GM23248 (cell line): ENCODE data around the gene DPP10. TPM values are rescaled to one million over a fixed set of nuclear protein-coding genes. Genes with fewer than 3 reads are reported as not detected.

ENCODE experiments used
- DNase-seq: peaks from one replicate; pipeline ENCODE4 v3.0.0-alpha.2; 2015
- H2AFZ ChIP-seq: fragments of 200-600 bp; sonication (generic); 2 replicates; pipeline ENCODE4 v1.6.1; 2016; ENCODE audit warnings: antibody characterized with exemption
- H3F3A ChIP-seq: fragments of 200-600 bp; sonication (generic); 2 replicates; pipeline ENCODE4 v1.6.1; 2016; ENCODE audit warnings: mild to moderate bottlenecking, antibody characterized with exemption, mixed run types; ENCODE audit not compliant: insufficient read depth
- H3K27ac ChIP-seq: fragments of 200-600 bp; sonication (generic); 2 replicates; pipeline ENCODE4 v1.5.1; 2016; ENCODE audit warnings: mild to moderate bottlenecking
- H3K27me3 ChIP-seq: fragments of 200-600 bp; sonication (generic); replicated peaks from 2 replicates; pipeline ENCODE4 v1.6.1; 2016; ENCODE audit warnings: mild to moderate bottlenecking; ENCODE audit not compliant: insufficient read depth
- H3K36me3 ChIP-seq: fragments of 200-600 bp; sonication (generic); 2 replicates; pipeline ENCODE4 v1.6.1; 2016; ENCODE audit warnings: low read depth, mild to moderate bottlenecking
- H3K4me1 ChIP-seq: fragments of 200-600 bp; sonication (generic); 2 replicates; pipeline ENCODE4 v1.6.1; 2016; ENCODE audit warnings: mild to moderate bottlenecking; ENCODE audit not compliant: insufficient read depth
- H3K4me2 ChIP-seq: fragments of 200-600 bp; sonication (generic); one replicate; pipeline ENCODE4 v1.6.1; 2016; ENCODE audit warnings: mild to moderate bottlenecking; ENCODE audit not compliant: unreplicated experiment
- H3K4me3 ChIP-seq: fragments of 200-600 bp; sonication (generic); 2 replicates; pipeline ENCODE4 v1.5.1; 2016; ENCODE audit warnings: mild to moderate bottlenecking
- H3K79me2 ChIP-seq: fragments of 200-600 bp; sonication (generic); 2 replicates; pipeline ENCODE4 v1.6.1; 2016; ENCODE audit warnings: mild to moderate bottlenecking; ENCODE audit not compliant: insufficient read depth
- H3K9ac ChIP-seq: fragments of 200-600 bp; sonication (generic); 2 replicates; pipeline ENCODE4 v1.6.1; 2016; ENCODE audit warnings: mild to moderate bottlenecking
- H3K9me2 ChIP-seq: fragments of 200-600 bp; sonication (generic); 2 replicates; pipeline ENCODE4 v1.6.1; 2016; ENCODE audit warnings: mixed run types, mild to moderate bottlenecking, moderate library complexity; ENCODE audit not compliant: insufficient read depth
- H3K9me3 ChIP-seq: fragments of 200-600 bp; sonication (generic); one replicate; pipeline ENCODE4 v1.6.1; 2017; ENCODE audit warnings: low read depth
- H4K20me1 ChIP-seq: fragments of 200-600 bp; sonication (generic); 2 replicates; pipeline ENCODE4 v1.6.0; 2016; ENCODE audit not compliant: insufficient read depth
- EZH2 ChIP-seq: fragments of 200-600 bp; sonication (generic); IDR thresholded peaks from 2 replicates; pipeline ENCODE4 v1.6.1; 2018; ENCODE audit warnings: antibody characterized with exemption, mild to moderate bottlenecking; ENCODE audit not compliant: insufficient read depth, poor library complexity, severe bottlenecking
- EZH2phosphoT487 ChIP-seq: fragments of 200-600 bp; sonication (generic); IDR thresholded peaks from 2 replicates; pipeline ENCODE4 v1.6.1; 2018; ENCODE audit warnings: antibody characterized with exemption, moderate library complexity, mild to moderate bottlenecking, low read depth; ENCODE audit not compliant: insufficient read depth
- whole genome bisulfite sequencing, 2 experiments: methylation state at CpG; one replicate each; pipeline ENCODE4 v1.1.6; 2015 to 2017; ENCODE audit warnings: low lambda C conversion rate in 2 of 2, low coverage in 1 of 2; ENCODE audit errors: missing lambda C conversion rate in 2 of 2; 5-methylcytosine and 5-hydroxymethylcytosine counted together
- in situ Hi-C: fragments of 300-500 bp; cut with MboI; formaldehyde crosslinking; loops from 2 replicates; pipeline ENCODE4 v1.15.0; 2020
- polyA plus RNA-seq: library from polyadenylated mRNA; unstranded; fragments of >200 nt; fragmentation: Nextera tagmentation; extraction: Ambion mirVana; gene quantifications from 2 replicates; pipeline ENCODE4 v1.2.1, GENCODE V29; 2016
- total RNA-seq: library from RNA; depleted of rRNA; stranded (reverse); fragments of >200 nt; shearing (Covaris generic); gene quantifications from 2 replicates; pipeline ENCODE4 v1.2.3, GENCODE V29; 2014

DPP10 gene
- total and polyA plus RNA-seq, 2 experiments from 2014 or later = not detected

DNA sequence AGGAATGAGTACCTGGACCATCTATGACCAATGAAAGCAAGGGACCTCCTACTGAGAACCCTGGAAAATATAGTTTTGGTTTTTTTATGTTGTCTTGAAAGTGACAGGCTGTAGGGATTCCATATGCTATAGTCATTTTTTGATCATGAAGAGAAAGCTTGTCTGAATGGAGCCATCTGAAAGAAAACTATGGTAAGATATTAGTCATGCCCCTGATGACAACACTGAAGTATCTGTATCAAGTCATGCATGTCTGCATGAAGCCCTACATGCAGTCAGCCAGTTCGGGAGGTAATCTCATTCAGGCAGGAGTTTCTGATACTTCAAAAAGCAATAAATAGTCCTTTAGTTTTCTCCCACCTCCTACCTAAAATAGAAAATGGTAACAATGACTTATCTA, 1042.0 kb downstream of the DPP10 start:
- 0 to 9% methylated on average over 1 of the region's 1 CpG for WGBS, 2 experiments
- in situ Hi-C loops = no loop called here
- H3K4me3 ChIP-seq = no peak overlapping the region

GRCh38 chr2:115484983-115485382, 1042.5 kb downstream of the DPP10 start:
- H3K79me2 ChIP-seq = no peaks in the 10 kb centered on the region
- H3K4me3 ChIP-seq = no peak overlapping the region
- H3F3A ChIP-seq = no peaks in the 10 kb centered on the region
- no peaks in the 10 kb centered on the region for H3K36me3 ChIP-seq
- H3K9me2 ChIP-seq = no peaks in the 10 kb centered on the region
- 19 to 22% methylated on average over 4 of the region's 4 CpGs for WGBS, 2 experiments
- no peak for DNase-seq
- H3K9ac ChIP-seq = no peak overlapping the region
- H3K4me2 ChIP-seq = no peak overlapping the region
- TF ChIP-seq EZH2 (no peak), EZH2phosphoT487 (no peak)
- H2AFZ ChIP-seq = no peak overlapping the region
- H4K20me1 ChIP-seq = no peaks in the 10 kb centered on the region
- H3K9me3 ChIP-seq = peaks cover 4% of the 10 kb centered on the region
- no peaks in the 10 kb centered on the region for H3K27me3 ChIP-seq
- in situ Hi-C loops = no loop called here
- no peaks in the 10 kb centered on the region for H3K4me1 ChIP-seq
- H3K27ac ChIP-seq = no peak overlapping the region

More for the DNA sequence above, 1042.0 kb downstream of the DPP10 start:
- Histone ChIP-seq H4K20me1 (no peaks in the 10 kb centered on the region), H3F3A (no peaks in the 10 kb centered on the region), H3K27me3 (no peaks in the 10 kb centered on the region), H3K9me3 (peaks cover 4% of the 10 kb centered on the region), H3K4me2 (no peak overlapping the region), H3K27ac (no peak overlapping the region), H2AFZ (no peak overlapping the region), H3K9me2 (no peaks in the 10 kb centered on the region), H3K79me2 (no peaks in the 10 kb centered on the region), H3K4me1 (no peaks in the 10 kb centered on the region), H3K9ac (no peak overlapping the region), H3K36me3 (no peaks in the 10 kb centered on the region)
- no peak for DNase-seq
- TF ChIP-seq EZH2phosphoT487 (no peak), EZH2 (no peak)

DNA sequence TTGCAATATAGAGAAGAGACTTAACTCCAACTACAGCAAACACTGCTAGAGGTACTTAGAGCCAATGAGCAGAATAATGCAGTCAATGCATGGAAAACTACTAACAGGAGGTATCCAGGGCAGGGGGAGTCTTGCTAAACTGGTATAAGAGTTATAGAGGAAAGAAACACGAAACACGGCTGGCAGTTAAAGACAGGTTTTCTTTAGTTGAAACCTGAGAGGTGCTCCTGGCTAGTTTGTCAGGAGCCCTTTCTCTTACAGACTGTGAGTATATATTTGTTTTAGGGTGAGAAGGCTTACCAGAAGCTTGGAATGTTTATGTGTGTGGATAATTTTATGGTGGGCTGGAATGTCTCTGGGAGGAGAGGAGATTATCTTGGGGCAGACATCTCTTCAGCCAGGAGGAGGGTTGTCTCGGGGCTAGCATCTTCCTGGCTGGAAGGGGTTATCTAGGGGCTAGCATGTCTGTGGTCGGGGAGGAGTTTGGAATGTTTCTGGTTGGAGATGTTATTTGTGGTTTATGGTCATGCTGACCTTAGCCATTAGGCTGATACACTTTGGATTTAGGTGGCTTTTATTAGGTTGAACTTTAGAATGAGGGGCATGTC, 1048.8 kb downstream of the DPP10 start:
- Histone ChIP-seq H3K27me3 (no peaks in the 10 kb centered on the region), H3K9me3 (no peaks in the 10 kb centered on the region), H3K4me1 (no peaks in the 10 kb centered on the region), H3K9ac (no peak overlapping the region), H3K9me2 (no peaks in the 10 kb centered on the region; the same call in 1 of the 2 replicates), H3K36me3 (no peaks in the 10 kb centered on the region), H3K79me2 (no peaks in the 10 kb centered on the region), H3K4me2 (no peak overlapping the region), H2AFZ (no peak overlapping the region), H3F3A (no peaks in the 10 kb centered on the region), H4K20me1 (no peaks in the 10 kb centered on the region), H3K4me3 (no peak overlapping the region), H3K27ac (no peak overlapping the region)
- DNase-seq = no peak
- WGBS, 2 experiments = 8 to 9% methylated on average over 4 of the region's 4 CpGs
- in situ Hi-C loops = no loop called here
- TF ChIP-seq EZH2phosphoT487 (no peak), EZH2 (no peak)

GRCh38 chr2:115505331-115505730, 1062.9 kb downstream of the DPP10 start:
- Histone ChIP-seq H3K79me2 (no peaks in the 10 kb centered on the region), H3K4me1 (no peaks in the 10 kb centered on the region), H3K4me2 (no peak overlapping the region), H3K9me3 (no peaks in the 10 kb centered on the region), H2AFZ (no peak overlapping the region), H3K9me2 (no peaks in the 10 kb centered on the region), H4K20me1 (no peaks in the 10 kb centered on the region), H3K9ac (no peak overlapping the region), H3K36me3 (no peaks in the 10 kb centered on the region), H3K27ac (no peak overlapping the region), H3K4me3 (no peak overlapping the region), H3K27me3 (no peaks in the 10 kb centered on the region), H3F3A (no peaks in the 10 kb centered on the region)
- in situ Hi-C loops = no loop called here
- no peak for DNase-seq
- TF ChIP-seq EZH2 (no peak), EZH2phosphoT487 (no peak)
- 3 to 5% methylated on average over 3 of the region's 3 CpGs for WGBS, 2 experiments

DNA sequence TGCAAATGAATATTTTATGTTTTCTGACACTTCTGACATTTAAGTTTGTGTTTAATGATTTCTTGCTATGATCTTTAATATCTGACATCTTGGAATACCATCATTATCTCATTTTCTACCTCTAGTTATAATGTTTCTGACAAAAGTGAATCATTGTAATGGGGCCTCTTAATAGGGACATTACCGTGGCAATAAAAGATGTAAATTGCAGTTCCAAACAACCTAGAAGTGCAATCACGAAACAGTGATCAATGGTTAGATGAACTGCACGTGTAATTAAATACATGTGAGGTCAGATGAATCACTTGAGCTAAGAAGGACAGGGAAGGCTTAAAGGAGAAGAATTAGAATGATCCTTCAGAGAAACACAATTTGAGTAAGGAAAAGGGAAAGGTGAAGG, 1078.3 kb downstream of the DPP10 start:
- TF ChIP-seq EZH2phosphoT487 (no peak), EZH2 (no peak)
- in situ Hi-C loops = no loop called here

More for the DNA sequence above, 1078.3 kb downstream of the DPP10 start:
- Histone ChIP-seq H3K9me3 (no peaks in the 10 kb centered on the region), H3K4me3 (no peak overlapping the region), H3K79me2 (no peaks in the 10 kb centered on the region), H3F3A (no peaks in the 10 kb centered on the region), H2AFZ (no peak overlapping the region), H3K36me3 (no peaks in the 10 kb centered on the region), H3K9me2 (no peaks in the 10 kb centered on the region), H3K4me2 (no peak overlapping the region), H4K20me1 (no peaks in the 10 kb centered on the region), H3K27ac (no peak overlapping the region), H3K9ac (no peak overlapping the region), H3K4me1 (no peaks in the 10 kb centered on the region), H3K27me3 (no peaks in the 10 kb centered on the region)
- DNase-seq = no peak
- 2 to 4% methylated on average over 3 of the region's 3 CpGs for WGBS, 2 experiments
